OCI-LY3 (cell line): ENCODE data around the gene SH2B3.

Experiments used
- EZH2phosphoT487 ChIP-seq: fragments of 200-600 bp; shearing (Covaris generic); IDR thresholded peaks from 2 replicates; pipeline ENCODE4 v1.6.1; 2018; ENCODE audit warnings: antibody characterized with exemption, mixed run types, low read depth
- TF ChIP-seq, protein P1 (sequence below): fragments of 200-600, 300-600 bp; sonication (generic); IDR thresholded peaks from 2 replicates; pipeline ENCODE4 v1.5.1; 2014; ENCODE audit warnings: antibody characterized with exemption, low read length, low read depth

DNA sequence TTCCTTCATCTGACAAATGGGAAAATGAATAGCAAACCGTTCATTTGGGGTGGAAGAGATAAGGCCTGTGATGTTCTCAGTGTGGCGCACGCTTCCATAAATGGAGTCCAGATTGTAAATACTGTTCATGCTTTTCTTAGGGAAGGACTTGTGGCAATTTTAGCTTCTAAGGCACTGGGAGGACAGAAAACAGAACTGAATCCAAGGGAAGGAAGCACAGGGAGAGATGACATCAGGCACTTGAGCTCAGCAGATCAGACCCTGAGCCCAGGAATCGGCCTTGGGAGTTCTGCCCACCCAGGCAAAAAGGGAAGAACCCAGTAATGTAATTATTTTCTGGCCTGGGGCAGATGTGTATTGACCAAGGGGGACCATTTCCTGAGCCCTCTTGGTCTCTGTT lies 7.2 kb upstream of the SH2B3 start:
- TF ChIP-seq, protein P1, sequence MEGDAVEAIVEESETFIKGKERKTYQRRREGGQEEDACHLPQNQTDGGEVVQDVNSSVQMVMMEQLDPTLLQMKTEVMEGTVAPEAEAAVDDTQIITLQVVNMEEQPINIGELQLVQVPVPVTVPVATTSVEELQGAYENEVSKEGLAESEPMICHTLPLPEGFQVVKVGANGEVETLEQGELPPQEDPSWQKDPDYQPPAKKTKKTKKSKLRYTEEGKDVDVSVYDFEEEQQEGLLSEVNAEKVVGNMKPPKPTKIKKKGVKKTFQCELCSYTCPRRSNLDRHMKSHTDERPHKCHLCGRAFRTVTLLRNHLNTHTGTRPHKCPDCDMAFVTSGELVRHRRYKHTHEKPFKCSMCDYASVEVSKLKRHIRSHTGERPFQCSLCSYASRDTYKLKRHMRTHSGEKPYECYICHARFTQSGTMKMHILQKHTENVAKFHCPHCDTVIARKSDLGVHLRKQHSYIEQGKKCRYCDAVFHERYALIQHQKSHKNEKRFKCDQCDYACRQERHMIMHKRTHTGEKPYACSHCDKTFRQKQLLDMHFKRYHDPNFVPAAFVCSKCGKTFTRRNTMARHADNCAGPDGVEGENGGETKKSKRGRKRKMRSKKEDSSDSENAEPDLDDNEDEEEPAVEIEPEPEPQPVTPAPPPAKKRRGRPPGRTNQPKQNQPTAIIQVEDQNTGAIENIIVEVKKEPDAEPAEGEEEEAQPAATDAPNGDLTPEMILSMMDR, result no peak
- no peak for TF ChIP-seq EZH2phosphoT487
